RPMI7951 (cell line): ENCODE results near the gene BOC. TPM values are rescaled to one million over a fixed set of nuclear protein-coding genes. Genes with fewer than 3 reads are reported as not detected.

Experiments
- DNase-seq: peaks from one replicate; pipeline ENCODE4 v3.0.0-alpha.2; 2012; ENCODE audit warnings: low read depth
- total RNA-seq: library from RNA; depleted of rRNA; stranded (reverse); fragments of >200 nt; shearing (Covaris generic); gene quantifications from 2 replicates; pipeline ENCODE4 v1.2.3, GENCODE V29; 2014

Gene BOC
- total RNA-seq, 1 experiment from 2014 or later, result 9.6 TPM

DNA sequence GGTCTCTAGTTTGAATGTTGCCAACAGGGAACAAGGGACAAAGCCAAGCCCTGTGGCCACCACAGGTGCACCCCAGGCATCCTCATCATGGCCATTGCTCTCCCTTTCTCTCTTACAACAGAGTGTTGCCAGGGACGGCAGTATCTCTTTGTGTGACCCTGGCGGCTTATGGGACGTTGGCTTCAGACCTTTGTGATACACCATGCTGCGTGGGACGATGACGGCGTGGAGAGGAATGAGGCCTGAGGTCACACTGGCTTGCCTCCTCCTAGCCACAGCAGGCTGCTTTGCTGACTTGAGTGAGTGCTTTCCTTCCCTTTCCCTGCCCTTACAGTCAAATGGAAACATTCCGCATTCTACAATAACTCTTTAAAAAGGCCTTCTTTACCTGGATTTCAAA, 38.2 kb downstream of the BOC start:
- peak; percentile 88 for DNase-seq

DNA sequence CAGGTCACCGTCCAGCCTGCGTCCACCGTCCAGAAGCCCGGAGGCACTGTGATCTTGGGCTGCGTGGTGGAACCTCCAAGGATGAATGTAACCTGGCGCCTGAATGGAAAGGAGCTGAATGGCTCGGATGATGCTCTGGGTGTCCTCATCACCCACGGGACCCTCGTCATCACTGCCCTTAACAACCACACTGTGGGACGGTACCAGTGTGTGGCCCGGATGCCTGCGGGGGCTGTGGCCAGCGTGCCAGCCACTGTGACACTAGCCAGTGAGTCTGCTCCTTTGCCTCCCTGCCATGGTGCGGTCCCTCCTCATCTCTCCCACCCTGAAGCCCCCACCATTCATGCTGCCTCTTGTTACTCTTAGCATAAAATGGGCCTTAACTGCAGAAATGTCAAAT, 39.2 kb downstream of the BOC start:
- DNase-seq, result no peak

DNA sequence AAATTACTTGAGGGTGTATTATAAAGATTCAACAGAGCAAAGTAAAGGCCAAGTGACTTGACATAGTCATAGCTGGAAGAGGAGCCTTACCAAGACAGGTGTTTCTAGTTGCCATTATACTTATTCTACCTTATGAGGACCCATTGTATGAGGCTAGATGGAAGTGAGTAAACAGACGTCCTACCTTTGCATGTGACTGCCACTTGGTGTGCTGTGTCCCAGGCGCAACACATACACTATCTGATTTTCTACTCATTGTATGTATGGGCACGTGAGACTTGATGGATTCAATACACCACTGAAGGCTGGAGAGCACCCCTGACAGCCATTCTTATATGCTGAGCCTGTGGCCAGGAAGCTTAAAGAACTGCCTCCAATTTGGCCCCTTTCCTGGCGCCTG, 40.5 kb downstream of the BOC start:
- no peak for DNase-seq

DNA sequence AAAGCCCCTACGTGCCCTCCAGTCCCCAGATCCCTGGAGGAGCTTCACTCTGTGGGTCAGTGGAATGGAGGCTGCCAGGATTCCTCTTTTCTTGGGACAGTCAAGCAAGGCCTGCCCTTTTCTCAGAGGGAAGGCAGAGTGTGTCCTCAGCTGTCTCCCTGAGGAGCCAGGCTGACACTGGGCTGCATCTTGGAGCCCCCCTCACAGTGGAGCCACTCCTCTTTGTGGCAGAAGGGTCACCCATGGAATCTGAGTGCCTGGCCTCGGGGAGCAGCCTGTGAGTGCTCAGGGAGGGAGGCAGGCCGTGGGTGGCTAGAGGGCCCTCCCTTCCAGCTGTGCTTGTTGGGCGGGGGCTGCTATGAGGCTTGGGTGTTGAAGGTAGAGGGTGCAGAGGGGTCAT, 41.2 kb downstream of the BOC start:
- no peak for DNase-seq

DNA sequence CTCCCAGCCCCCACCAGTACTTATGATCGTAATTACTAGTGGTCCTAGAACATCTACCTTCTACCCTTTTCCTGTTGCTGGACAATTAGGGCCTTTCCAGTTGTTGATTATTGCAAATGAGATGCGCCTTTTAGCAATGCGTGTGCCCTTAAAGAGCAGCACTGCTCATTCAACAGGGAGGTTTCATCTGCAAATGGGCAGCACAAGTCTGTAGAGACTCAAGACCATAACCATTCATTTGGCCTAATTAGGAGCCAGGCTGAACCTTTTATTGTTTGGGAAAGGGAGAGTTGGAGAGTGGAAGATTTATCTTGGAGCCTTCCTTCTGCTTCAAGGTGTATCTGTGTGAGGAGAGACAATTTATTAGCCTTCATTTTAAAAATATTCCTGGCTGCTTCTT, 42.3 kb downstream of the BOC start:
- DNase-seq, result no peak

DNA sequence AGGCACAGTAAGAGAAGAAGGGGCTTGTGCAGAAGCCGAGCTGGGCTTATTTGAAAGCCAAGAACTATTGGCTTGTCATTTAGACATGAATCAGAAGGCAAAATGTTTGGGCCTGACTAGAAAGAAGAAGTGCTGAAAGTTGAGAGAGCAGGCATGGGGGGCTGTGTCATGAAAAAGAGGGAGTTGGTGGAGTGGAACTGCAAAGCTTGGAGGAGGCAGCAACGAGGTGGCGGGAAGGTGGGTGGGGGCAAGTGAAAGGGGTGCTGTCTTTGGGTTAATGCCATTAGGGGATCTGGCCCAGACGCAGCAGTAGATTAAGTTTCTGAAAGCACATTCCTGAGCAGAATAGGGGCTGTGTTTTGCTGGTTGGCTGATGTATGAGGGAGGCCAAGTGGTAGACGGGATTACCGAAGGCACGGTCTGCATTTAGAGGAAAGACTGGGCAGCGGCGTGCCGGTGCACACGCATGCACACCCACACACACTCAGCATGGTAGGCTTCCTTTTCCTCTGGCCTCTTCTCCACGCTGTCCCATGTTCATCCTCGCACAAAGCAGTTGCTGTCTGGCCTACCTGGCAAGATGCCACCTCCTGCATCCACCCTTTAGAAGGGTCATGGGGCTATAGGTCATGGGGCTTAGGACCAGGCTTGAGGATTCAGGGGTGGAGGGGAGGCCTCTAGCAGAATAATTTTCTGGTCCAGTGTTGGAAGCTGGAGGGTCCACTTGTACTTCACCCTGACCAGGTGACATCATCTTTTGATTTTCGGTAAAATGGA, 43.0 kb downstream of the BOC start:
- no peak for DNase-seq

DNA sequence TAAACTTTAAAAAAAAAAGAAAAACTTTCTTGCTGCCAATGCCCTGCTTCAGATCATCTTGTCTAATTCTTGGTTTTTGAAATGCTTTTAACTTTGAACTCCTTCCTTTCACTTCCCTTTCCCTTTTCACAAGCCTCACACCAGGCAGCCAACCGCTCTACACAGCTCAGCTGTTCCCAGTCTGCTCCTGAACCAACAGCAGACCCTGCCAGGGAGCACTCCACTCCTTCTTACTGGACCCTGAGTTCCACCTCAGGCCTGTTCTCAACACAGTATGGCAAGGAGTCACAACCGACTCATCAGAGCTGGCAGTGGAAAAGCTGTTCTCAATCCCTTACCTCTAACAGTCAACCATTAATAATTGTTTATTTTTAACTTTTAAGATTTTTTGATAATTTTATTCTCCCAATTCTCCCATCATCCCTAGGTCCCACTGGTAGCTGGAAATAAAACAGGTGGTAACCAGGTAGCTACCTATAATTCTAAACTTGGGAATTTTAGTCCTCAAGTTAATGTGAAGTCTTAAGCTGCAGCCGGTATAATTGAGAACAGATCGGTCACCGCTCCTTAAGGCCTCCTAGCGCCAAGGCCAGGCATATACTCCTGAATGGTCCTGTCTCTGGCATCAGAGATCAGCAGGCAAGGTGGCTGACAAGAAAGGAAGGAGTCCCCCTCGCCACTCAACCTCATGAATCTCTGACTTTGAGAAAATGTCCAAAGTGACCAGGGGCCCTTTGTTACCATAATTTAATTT, 43.9 kb downstream of the BOC start:
- DNase-seq, result peak; percentile 16

DNA sequence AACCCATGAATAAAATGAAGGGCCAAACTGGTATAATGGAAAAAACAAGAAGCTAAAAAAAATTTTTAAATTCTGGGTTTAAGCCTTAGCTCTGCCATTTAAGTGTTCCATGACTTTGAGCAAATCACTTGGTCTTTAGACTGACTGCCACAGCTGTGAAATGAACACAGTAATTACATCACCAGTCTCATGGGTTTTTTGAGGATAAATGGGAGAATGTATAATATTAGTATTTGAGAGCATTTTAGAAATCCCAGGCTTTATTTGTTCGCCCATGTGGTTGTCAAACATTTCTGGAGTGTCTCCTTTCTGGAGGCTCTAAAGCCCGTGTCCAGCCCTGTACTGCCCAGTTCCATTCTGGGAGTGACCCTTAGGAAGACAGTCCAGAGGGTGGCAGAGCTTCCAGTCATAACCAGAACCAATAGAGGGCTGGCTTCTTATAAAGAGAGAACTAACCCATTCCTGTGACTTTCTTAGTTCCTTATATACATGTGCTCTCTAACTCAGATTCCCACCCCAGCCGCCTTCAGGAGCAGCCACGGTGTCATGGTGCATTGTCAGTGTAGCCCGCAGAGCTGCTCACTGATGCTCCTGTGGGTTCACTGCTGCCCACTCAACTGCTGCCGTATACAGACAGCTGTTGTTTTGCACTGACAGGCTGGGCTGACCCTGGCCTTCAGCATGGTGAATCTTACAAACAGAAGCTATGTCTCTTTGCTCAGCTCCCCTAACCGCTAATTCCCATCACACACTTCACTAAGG, 44.7 kb downstream of the BOC start:
- no peak for DNase-seq

DNA sequence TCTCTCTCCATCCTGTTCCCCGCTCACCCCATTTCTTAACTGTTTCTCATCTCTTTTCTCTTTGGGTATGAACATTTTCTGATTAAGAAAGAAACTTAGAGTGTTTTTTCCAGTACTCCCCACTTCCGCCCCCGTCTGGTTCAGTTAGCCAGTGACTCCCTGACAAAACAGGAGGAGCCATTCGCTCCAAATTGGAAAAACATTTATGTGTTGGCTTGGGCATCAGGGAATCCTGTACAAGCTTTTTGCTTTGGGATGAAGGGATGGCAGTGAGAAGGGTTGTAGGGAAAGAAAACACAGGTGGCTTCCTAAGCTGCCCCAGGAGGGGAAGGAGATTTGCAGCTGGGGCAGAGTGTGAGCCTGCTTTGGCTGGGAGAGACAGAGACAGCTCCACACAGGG, 47.0 kb downstream of the BOC start:
- DNase-seq, result no peak

DNA sequence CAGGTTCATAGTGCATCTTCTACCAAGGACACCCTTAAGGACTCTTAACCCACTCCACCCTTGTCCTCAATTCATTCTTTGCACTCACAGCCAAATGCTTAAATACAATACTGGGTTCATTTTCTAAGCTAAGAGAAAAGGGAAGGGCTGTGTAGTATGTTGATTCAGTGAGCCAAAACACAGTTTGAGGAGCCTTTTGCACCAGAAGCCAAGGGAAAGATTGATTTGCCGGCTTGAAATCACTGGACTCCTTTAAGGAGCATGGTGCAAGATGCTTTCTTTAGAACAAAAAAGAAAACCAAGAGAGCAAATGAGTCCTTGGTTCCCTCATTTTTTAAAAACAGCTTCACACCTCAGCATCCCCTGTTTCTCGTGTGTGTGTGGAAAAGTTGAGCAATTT, 47.8 kb downstream of the BOC start:
- DNase-seq, result no peak

DNA sequence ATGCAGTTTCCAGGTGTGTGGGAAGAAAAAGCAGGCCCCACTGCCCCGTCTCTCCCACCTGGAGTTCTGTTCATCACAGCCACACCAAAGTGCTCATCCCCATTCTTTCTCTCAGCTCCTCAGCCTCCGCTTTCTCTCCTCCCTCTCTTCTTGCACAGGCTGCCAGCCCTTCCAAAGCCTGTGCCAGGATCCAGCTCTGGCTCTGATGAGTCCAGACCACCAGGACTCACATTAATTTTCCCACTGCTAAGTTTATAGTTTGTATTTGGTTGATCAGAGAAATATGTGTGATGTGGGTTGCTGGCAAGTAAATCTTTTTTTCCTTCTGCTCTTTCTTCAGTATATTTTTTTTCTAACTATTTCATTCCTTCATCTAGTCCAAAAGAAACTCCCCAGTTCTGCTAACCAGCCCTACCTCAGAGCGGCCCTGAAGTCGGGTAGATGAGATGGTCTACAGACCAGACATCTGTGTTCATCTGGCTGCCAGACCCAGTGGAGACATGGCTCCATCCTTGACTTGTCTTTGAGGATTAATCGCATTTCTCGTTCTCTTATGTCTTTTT, 49.8 kb downstream of the BOC start:
- DNase-seq, result no peak

DNA sequence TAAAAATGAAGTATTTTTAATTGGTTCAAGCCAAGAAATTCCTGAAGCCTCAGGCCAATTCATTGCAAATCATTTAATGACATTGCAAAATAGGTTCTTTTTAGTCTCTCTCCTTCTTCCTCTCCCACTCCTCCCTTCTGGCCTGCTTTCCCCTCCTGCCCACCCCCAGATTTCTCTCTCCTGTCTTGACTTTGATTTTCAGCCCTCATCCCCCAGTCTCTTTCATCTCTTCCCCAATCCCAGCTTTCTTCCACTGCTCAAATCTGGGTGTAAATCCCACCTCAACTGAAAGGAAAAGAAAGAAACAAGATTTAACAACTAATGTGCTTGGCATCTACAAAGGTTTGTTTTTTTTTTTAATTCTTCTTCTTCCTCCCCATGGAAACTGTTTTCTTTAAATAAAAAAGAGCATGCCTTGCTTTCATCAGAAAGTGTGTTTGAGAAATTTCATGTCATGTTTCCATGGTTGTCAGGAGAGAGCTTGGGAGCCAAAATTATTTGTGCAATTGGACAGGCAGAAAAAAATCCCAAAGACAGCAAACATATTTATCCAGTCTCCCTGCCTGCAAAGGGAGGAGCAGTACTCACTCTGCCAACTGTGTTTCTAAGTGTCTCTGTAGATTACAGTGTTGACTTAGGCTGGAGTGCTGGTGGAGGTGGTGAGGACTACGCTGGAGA, 50.4 kb downstream of the BOC start:
- no peak for DNase-seq

DNA sequence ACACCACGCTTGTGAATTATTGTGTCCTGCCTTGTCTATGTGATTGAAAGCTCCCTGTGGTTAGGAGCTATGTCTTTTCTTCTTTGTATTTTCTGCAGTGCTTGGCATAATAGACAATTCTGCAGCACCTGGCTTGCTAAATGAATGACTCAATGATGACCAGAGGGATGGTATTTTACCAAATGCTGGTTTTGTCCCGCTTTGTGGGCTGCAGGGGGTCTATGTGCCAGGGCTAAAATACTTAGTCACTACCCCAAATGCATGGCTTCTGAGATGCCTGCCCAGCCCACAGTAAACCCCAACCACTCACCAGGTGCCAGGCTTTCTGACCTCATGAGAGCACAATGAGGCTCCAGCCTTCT, 50.9 kb downstream of the BOC start:
- DNase-seq, result peak; percentile 71

DNA sequence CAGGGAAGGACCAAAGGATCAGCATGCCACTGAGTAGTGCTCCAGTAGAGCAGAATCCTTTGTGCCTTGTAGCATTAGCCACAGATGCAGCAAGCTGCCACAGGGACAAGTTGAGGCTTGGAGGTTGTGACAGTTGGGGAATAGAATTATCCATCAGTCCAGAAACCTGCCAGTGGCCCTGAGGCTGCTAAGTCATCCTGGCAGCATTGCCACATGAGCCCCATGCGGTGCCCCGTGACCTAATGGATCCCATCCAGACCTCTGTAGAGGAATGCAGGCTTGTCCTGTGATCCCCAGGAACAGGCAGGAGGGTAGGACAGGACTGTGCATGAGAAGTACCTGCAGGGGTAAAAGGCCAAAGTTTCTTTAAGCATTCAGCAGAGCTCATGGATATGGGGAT, 51.7 kb downstream of the BOC start:
- DNase-seq, result peak; percentile 57

DNA sequence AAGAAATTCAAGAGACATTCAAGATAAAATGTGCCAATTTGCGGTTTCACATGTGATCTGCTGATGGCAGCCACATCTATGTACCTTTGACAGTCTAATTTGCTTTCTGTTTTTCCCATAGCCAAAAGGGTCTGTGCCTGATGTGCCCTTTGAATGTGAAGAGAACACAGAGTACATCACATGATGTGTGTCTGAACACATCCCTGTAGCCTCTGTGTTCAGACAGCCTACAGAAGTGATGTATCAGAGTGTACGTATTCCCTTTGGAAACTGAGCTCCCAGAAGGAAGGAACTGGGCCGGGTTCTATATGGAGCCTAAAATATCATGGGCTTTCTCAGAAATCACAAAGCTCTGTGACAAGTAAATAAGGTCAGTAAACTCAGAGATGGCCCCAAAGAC, 52.4 kb downstream of the BOC start:
- DNase-seq, result no peak

DNA sequence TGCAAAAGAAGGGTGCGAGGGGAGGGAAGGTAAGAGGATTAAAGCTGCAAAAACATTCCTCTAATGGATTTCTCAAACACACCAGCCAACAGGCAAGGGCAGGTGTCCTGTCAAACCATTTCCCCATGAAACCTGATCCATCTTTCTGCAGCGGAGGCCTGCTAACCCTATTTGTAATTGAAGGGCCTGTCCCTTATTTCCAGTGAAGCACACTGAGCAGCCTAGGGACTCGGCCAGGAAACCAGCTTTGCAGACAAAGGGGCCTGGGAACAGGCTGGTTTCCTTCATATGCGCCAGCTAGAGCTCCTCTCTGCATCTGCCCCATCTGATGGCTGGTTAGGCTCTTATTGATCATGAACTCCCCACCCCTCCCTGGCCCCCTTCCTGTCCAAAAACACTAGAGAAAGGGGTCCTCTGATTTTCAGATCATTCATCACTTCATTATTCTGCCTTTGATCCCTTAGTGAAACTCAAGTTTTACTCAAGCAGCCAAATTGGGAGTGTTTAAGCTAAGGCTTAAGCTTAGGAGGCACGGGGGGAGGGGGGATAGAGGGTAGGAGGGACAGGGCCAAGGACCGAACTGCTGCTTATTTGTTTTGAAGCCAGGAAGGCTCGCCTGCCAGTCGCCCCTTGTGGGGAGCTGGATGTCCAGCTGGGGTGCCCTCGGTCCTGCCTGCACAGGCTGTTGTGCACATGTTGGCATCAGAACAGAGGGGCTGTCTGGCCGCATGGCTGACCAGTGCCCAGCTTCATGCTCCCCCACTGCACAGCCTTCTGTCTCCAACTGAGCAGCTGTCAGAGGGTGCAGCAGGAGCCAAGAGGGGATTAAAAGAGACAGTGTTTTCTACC, 53.1 kb downstream of the BOC start:
- no peak for DNase-seq

DNA sequence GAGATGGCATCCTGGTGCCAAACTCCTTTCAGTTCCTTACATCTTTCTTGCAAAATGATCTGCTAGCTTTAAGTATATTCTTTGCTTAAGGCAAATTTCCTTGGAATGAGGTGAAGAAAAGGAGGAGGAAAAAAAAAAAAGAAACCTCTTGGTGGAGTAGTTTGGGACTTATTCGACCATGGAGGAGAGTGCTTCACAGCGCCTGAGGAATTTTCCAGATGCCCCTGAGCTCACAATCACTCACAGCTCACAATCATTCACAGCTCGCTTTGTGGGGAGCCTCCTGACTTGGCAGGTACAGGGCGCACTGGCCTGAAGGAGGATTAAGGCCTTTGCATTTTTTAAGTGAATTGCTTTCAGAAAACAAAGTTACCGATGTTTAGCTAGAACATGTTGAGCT, 53.9 kb downstream of the BOC start:
- DNase-seq, result no peak

DNA sequence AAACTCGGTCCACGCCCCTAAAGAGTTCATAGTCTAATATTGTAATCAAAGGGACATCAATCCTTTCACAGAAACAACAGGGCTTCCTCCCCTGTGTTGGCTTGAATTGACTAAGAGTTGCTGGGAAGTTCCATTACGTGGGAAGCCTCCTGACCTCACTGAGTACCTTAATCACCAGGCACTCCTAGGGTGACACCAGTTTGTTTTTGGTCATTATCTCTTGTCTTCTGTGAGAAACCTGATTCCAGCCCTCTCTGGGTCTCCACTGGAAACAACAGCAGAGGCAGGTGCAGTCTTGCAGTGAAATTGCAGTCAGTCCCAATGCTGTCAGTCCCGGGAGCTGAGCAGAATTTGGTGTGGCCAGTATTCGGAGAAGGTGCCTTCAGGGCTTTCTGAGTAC, 55.4 kb downstream of the BOC start:
- no peak for DNase-seq

DNA sequence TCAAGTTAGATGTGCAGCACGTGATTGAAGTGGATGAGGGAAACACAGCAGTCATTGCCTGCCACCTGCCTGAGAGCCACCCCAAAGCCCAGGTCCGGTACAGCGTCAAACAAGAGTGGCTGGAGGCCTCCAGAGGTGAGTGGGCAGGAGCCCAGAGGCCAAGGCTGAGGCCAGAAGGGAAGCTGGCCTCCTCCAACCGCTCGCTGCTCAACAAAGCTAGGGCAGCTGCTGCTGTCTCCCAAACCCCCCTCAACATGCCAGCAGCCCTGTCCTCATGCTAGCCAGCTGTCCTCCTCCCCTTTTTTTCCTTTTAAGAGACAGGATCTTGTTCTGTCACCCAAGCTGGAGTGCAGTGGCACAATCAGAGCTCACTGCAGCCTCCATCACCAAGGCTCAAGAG, 57.0 kb downstream of the BOC start:
- DNase-seq, result no peak

DNA sequence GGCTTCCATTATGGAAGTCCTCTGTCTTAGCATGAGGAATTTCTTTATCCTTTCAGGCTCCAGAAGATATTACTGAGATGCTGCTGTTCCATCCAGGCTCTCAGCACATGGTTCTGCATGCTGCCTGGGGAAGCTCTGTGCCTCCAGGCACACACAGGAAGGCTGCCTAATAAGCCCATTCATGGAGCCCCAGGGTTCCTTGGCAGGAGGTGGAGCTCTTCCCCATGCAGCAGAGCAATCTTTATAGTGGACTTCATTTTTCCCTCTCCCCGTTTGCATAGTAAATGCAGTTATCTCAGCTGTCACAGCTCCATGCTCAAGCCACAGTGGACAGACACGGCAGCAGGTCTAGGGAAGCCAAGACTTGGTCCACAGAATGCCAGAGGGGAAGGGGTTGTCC, 57.6 kb downstream of the BOC start:
- no peak for DNase-seq

DNA sequence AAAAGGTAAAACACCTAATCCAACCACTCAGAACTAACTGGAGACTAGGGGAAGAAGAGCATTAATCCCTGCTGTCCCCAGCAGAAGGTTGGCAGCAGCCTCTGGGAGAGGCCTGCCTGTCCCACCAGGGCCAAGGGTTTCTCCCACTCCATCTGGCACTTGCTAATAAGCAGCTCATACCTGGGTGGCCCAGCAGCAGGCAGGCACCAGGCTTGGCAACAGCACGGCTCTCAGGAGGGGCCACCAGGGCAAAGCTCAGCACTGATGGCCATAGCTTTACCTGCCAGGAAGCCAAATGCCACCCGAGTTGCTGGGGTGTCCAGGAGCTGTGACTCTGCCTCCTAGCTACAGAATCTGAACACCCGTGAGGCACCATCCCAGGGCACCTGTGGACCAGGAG, 58.3 kb downstream of the BOC start:
- DNase-seq, result no peak
